HEK293 (cell line): Measurements from ENCODE around the gene LMTK3.

ENCODE experiments used
- CTCF ChIA-PET: fragments of 350-600 bp; formaldehyde crosslinking; extraction: SDS; loops from one replicate; lab custom pipeline; 2021; ENCODE audit warnings: antibody characterized with exemption; lab: Yijun Ruan, JAX
- POLR2A ChIA-PET: fragments of 300-600 bp; formaldehyde crosslinking; extraction: SDS; loops from one replicate; lab custom pipeline; 2020; ENCODE audit warnings: antibody characterized with exemption, inconsistent platforms; lab: Yijun Ruan, JAX
- H3K27ac ChIP-seq: fragments of 200-500 bp; sonication (Bioruptor generic); 2 replicates; pipeline ENCODE4 v1.5.1; 2014; ENCODE audit warnings: low read depth, low read length, control low read depth, inconsistent platforms; ENCODE audit errors: extremely low read depth
- H3K36me3 ChIP-seq, 2 experiments: fragments of 200-500 bp in 1 of 2; sonication (Bioruptor generic) in 1 of 2; 1 replicate in 1 of 2; 2 replicates in 1 of 2; pipeline ENCODE4 v1.5.1; 2014 to 2017; ENCODE audit warnings: inconsistent platforms in 2 of 2, low read length in 2 of 2; ENCODE audit not compliant: control insufficient read depth in 2 of 2, insufficient read depth in 1 of 2
- H3K4me1 ChIP-seq: fragments of 200-500 bp; sonication (Bioruptor generic); 2 replicates; pipeline ENCODE4 v1.5.1; 2014; ENCODE audit warnings: mild to moderate bottlenecking, low read length, inconsistent platforms; ENCODE audit not compliant: control insufficient read depth, insufficient read depth
- H3K4me3 ChIP-seq: 2 replicates; pipeline ENCODE4 v1.5.1; 2011; ENCODE audit warnings: low read depth, mild to moderate bottlenecking, control low read depth, low read length, moderate library complexity
- H3K9me3 ChIP-seq: fragments of 200-500 bp; sonication (Bioruptor generic); 2 replicates; pipeline ENCODE4 v1.5.1; 2014; ENCODE audit warnings: low read depth, low read length, inconsistent platforms; ENCODE audit not compliant: control insufficient read depth, insufficient read depth
- ATF2 ChIP-seq: fragments of 450-650 bp; formaldehyde crosslinking; IDR thresholded peaks from 2 replicates; pipeline ENCODE4 v1.5.1; 2016; ENCODE audit warnings: missing biosample characterization, missing genetic modification characterization, low read depth
- GLIS1 ChIP-seq: fragments of 450-650 bp; formaldehyde crosslinking; IDR thresholded peaks from 2 replicates; pipeline ENCODE4 v1.5.1; 2016; ENCODE audit warnings: missing biosample characterization, missing genetic modification characterization
- KLF16 ChIP-seq: fragments of 450-650 bp; formaldehyde crosslinking; IDR thresholded peaks from 2 replicates; pipeline ENCODE4 v1.5.1; 2017; ENCODE audit warnings: missing biosample characterization, missing genetic modification characterization
- PRDM1 ChIP-seq: fragments of 450-650 bp; formaldehyde crosslinking; IDR thresholded peaks from 2 replicates; pipeline ENCODE4; 2016; ENCODE audit warnings: missing biosample characterization, missing genetic modification characterization
- ZBTB20 ChIP-seq: fragments of 450-650 bp; formaldehyde crosslinking; IDR thresholded peaks from 2 replicates; pipeline ENCODE4 v1.5.1; 2016; ENCODE audit warnings: missing biosample characterization, missing genetic modification characterization
- ZBTB44 ChIP-seq: fragments of 450-650 bp; IDR thresholded peaks from 2 replicates; pipeline ENCODE4 v1.5.1; 2018; ENCODE audit warnings: missing biosample characterization, mild to moderate bottlenecking, missing genetic modification characterization
- ZNF148 ChIP-seq: fragments of 450-650 bp; formaldehyde crosslinking; IDR thresholded peaks from 2 replicates; pipeline ENCODE4 v1.5.0; 2017; ENCODE audit warnings: missing biosample characterization, missing genetic modification characterization, borderline replicate concordance
- ZNF18 ChIP-seq: fragments of 450-650 bp; formaldehyde crosslinking; IDR thresholded peaks from 2 replicates; pipeline ENCODE4 v1.5.1; 2016; ENCODE audit warnings: missing biosample characterization, missing genetic modification characterization
- ZNF19 ChIP-seq: fragments of 450-650 bp; formaldehyde crosslinking; IDR thresholded peaks from 2 replicates; pipeline ENCODE4; 2016; ENCODE audit warnings: missing biosample characterization, missing genetic modification characterization, low read depth
- ZNF248 ChIP-seq: fragments of 450-650 bp; formaldehyde crosslinking; IDR thresholded peaks from 2 replicates; pipeline ENCODE4 v1.5.1; 2017; ENCODE audit warnings: missing biosample characterization, missing genetic modification characterization
- ZNF274 ChIP-seq, 2 experiments: fragments of 200-500 bp in 1 of 2; fragments of 450-650 bp in 1 of 2; sonication (Bioruptor generic) in 1 of 2; formaldehyde crosslinking in 1 of 2; IDR thresholded peaks; 2 replicates each; pipeline versions ENCODE4 v1.5.1 to v1.6.1; 2014 to 2016; ENCODE audit warnings: borderline replicate concordance in 1 of 2, inconsistent platforms in 1 of 2, low read length in 1 of 2, missing biosample characterization in 1 of 2, missing genetic modification characterization in 1 of 2
- ZNF280C ChIP-seq: fragments of 450-650 bp; formaldehyde crosslinking; IDR thresholded peaks from 2 replicates; pipeline ENCODE4 v1.5.1; 2016; ENCODE audit warnings: missing biosample characterization, missing genetic modification characterization
- ZNF394 ChIP-seq: fragments of 450-650 bp; formaldehyde crosslinking; IDR thresholded peaks from 2 replicates; pipeline ENCODE4 v1.5.1; 2016; ENCODE audit warnings: missing biosample characterization, missing genetic modification characterization, mild to moderate bottlenecking, moderate library complexity, borderline replicate concordance
- ZNF473 ChIP-seq: fragments of 450-650 bp; formaldehyde crosslinking; IDR thresholded peaks from 2 replicates; pipeline ENCODE4 v1.5.1; 2017; ENCODE audit warnings: missing biosample characterization, missing genetic modification characterization
- ZNF488 ChIP-seq: fragments of 450-650 bp; formaldehyde crosslinking; IDR thresholded peaks from 2 replicates; pipeline ENCODE4 v1.5.1; 2016; ENCODE audit warnings: missing biosample characterization, missing genetic modification characterization
- ZNF521 ChIP-seq: fragments of 450-650 bp; formaldehyde crosslinking; IDR thresholded peaks from 2 replicates; pipeline ENCODE4 v1.5.1; 2017; ENCODE audit warnings: missing biosample characterization, mild to moderate bottlenecking, missing genetic modification characterization
- ZNF548 ChIP-seq: fragments of 450-650 bp; formaldehyde crosslinking; IDR thresholded peaks from 2 replicates; pipeline ENCODE4 v1.5.1; 2016; ENCODE audit warnings: missing biosample characterization, missing genetic modification characterization
- ZNF664 ChIP-seq: fragments of 450-650 bp; formaldehyde crosslinking; IDR thresholded peaks from 2 replicates; pipeline ENCODE4 v1.5.1; 2016; ENCODE audit warnings: missing biosample characterization, missing genetic modification characterization
- ZNF768 ChIP-seq: fragments of 450-650 bp; formaldehyde crosslinking; IDR thresholded peaks from 2 replicates; pipeline ENCODE4 v1.5.1; 2018; ENCODE audit warnings: missing biosample characterization, mild to moderate bottlenecking, missing genetic modification characterization
- ZNF843 ChIP-seq: fragments of 450-650 bp; formaldehyde crosslinking; IDR thresholded peaks from 2 replicates; pipeline ENCODE4 v1.5.1; 2016; ENCODE audit warnings: missing biosample characterization, missing genetic modification characterization

Gene LMTK3

GRCh38 chr19:48552406-48553322 lies 41.0 kb upstream of the LMTK3 start:
- H3K27ac ChIP-seq, result no peak overlapping the region
- ChIA-PET CTCF (interaction anchor here (0.6 to 1.8 kb wide), 2 partner anchors 46 to 218 kb away, joined by 4 to 7 read pairs; no protein-coding TSS in a partner anchor), POLR2A (interaction anchor here (0.9 to 1.4 kb wide), 3 partner anchors 13 to 67 kb away, joined by 3 to 6 read pairs (median 4); partner anchors contain the start of gene SPHK2)
- TF ChIP-seq ZNF664 (tag by site-specific recombination) (peak; percentile 93), ZNF148 (tag by site-specific recombination) (no peak), ZNF19 (no peak), KLF16 (tag by site-specific recombination) (no peak), ZNF768 (0 out of 2 replicates have a peak, but pooled peaks have one; percentile 8), PRDM1 (tag by site-specific recombination) (no peak)
- H3K4me3 ChIP-seq, result no peak overlapping the region
- H3K4me1 ChIP-seq, result peaks cover 3% of the 10 kb centered on the region; the same call in 1 of the 2 replicates
- H3K36me3 ChIP-seq, result no peaks in the 10 kb centered on the region
- no peaks in the 10 kb centered on the region for H3K9me3 ChIP-seq

GRCh38 chr19:48551437-48552302 lies 40.0 kb upstream of the LMTK3 start, which contains the start of gene SULT2B1:
TSS of gene SULT2B1 (plus strand) at chr19:48552172. CDS start at chr19:48552253, 81 bp downstream.
- peaks cover 3% of the 10 kb centered on the region; the same call in 1 of the 2 replicates for H3K4me1 ChIP-seq
- no peak within 1 kb of the TSS for H3K27ac ChIP-seq
- H3K4me3 ChIP-seq, result no peak within 1 kb of the TSS
- no peaks in the 10 kb centered on the region for H3K9me3 ChIP-seq
- H3K36me3 ChIP-seq, result no peaks in the 10 kb centered on the region
- CTCF ChIA-PET, result interaction anchor here (0.7 kb wide), 1 partner anchor 41 kb away, joined by 3 read pairs; no protein-coding TSS in a partner anchor
- POLR2A ChIA-PET, result no interaction called here
- TF ChIP-seq ZNF843 (tag by site-specific recombination) (no peak), ZNF521 (tag by site-specific recombination) (no peak), ZNF473 (tag by site-specific recombination) (no peak), ZNF248 (tag by site-specific recombination) (no peak), ZBTB44 (tag by site-specific recombination) (no peak), ZNF394 (tag by site-specific recombination) (no peak), ZNF280C (no peak), GLIS1 (tag by site-specific recombination) (peak; percentile 73), ZNF274 (IDR thresholded peaks at IDR 0.05; ENCODE audit: low read length) (no peak), ZNF274 (tag by site-specific recombination; IDR thresholded peaks at IDR 0.05; ENCODE audit: borderline replicate concordance) (no peak), ZBTB20 (tag by site-specific recombination) (no peak), ZNF548 (tag by site-specific recombination) (no peak), ATF2 (tag by site-specific recombination) (no peak), ZNF488 (tag by site-specific recombination) (no peak), PRDM1 (tag by site-specific recombination) (no peak), ZNF18 (tag by site-specific recombination) (no peak)
